Lower leg skin (tissue), 4 donors: Measurements from ENCODE around the gene DHCR7. TPM values are rescaled to one million over a fixed set of nuclear protein-coding genes. Genes with fewer than 3 reads are reported as not detected.

Experiments
- DNase-seq, 2 donors: peaks; one replicate each; pipeline ENCODE4 v3.0.0-alpha.2; 2019; ENCODE audit warnings: low spot score in 2 of 2
- H3K4me3 ChIP-seq: fragments of 200-600 bp; sonication (generic); 2 replicates; pipeline ENCODE4 v1.5.1; 2017; ENCODE audit warnings: mild to moderate bottlenecking, low read depth; ENCODE audit not compliant: poor library complexity, severe bottlenecking
- POLR2A ChIP-seq, 2 donors: fragments of 450-650 bp; IDR thresholded peaks; one replicate each; pipeline ENCODE4 v1.6.1; 2016 to 2017; ENCODE audit warnings: antibody characterized with exemption in 2 of 2, mild to moderate bottlenecking in 1 of 2, moderate library complexity in 1 of 2
- WGBS, 2 donors: methylation state at CpG; one replicate each; pipeline ENCODE4 v1.1.5; 2018; 5-methylcytosine and 5-hydroxymethylcytosine counted together
- intact Hi-C: fragments of 100-400 bp; cut with DNase I; formaldehyde crosslinking; loops from one replicate; pipeline ENCODE4 v1.15.0; 2023; ENCODE audit warnings: low total_unique reads
- total RNA-seq, 4 donors: library from RNA; depleted of rRNA; stranded (reverse); fragments of >200 nt; gene quantifications; one replicate each; pipeline ENCODE4 v1.1.0, GENCODE V29; 2016
- TF ChIP-seq, protein P1 (sequence below), 3 donors: fragments of 450-650 bp; IDR thresholded peaks; one replicate each; pipeline ENCODE4 v1.5.1; 2016; ENCODE audit warnings: antibody characterized with exemption in 3 of 3, mild to moderate bottlenecking in 3 of 3, moderate library complexity in 2 of 3

The DHCR7 gene
- total RNA-seq, 4 donors from 2014 or later, result 45.2 to 142 (median 89.0) TPM

DNA sequence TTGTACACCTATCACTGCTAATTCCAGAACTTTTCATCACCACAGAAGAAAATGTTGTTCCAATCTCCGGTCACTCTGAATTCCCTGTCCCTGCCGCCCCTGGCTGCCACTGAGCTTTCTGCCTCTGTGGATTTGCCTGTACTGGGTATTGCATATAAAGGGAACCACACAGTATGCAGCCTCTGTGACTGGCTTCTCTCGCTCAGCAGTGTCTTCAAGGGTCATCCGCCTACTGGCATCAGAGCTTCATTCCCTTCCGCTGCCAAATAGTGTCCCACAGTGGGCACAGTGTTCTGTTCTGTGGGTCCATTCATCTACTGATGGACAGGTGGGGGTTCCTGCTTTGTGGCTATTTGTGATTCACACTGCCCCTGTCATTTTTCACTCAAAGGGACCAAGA lies 5.3 kb downstream of the DHCR7 start:
- no peak for DNase-seq
- intact Hi-C loops, result no loop called here
- no peak overlapping the region for H3K4me3 ChIP-seq
- TF ChIP-seq, protein P1, sequence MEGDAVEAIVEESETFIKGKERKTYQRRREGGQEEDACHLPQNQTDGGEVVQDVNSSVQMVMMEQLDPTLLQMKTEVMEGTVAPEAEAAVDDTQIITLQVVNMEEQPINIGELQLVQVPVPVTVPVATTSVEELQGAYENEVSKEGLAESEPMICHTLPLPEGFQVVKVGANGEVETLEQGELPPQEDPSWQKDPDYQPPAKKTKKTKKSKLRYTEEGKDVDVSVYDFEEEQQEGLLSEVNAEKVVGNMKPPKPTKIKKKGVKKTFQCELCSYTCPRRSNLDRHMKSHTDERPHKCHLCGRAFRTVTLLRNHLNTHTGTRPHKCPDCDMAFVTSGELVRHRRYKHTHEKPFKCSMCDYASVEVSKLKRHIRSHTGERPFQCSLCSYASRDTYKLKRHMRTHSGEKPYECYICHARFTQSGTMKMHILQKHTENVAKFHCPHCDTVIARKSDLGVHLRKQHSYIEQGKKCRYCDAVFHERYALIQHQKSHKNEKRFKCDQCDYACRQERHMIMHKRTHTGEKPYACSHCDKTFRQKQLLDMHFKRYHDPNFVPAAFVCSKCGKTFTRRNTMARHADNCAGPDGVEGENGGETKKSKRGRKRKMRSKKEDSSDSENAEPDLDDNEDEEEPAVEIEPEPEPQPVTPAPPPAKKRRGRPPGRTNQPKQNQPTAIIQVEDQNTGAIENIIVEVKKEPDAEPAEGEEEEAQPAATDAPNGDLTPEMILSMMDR (IDR thresholded peaks at IDR 0.05), result no peak
- TF ChIP-seq POLR2A (IDR thresholded peaks at IDR 0.05), result no peak
- 94 to 98% methylated on average over 5 of the region's 5 CpGs for WGBS, 2 donors

DNA sequence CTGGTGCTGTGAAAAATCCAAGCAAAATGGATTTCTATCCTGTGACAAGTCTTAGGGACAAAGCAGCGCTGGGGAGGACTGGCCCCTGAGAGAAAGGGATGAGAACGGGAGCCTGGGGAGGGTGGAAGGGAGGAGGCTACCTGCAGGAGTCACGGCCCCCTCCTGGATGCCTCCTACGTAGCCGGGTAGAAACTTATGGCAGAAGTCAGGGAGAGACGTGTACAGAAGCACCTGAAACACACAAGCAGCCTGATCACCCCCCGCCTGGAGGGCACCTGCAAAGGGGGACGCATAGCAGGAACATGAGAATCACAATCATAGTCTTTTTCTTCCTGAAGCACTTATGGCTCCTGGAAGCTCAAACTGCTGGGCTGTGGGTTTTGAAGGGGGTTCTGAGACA lies 6.1 kb downstream of the DHCR7 start:
- DNase-seq, result no peak
- intact Hi-C loops, result no loop called here
- H3K4me3 ChIP-seq, result no peak overlapping the region
- 92% methylated on average over 8 of the region's 8 CpGs for WGBS, 2 donors
- TF ChIP-seq, protein P1 (IDR thresholded peaks at IDR 0.05), result no peak
- TF ChIP-seq POLR2A (IDR thresholded peaks at IDR 0.05), result no peak

DNA sequence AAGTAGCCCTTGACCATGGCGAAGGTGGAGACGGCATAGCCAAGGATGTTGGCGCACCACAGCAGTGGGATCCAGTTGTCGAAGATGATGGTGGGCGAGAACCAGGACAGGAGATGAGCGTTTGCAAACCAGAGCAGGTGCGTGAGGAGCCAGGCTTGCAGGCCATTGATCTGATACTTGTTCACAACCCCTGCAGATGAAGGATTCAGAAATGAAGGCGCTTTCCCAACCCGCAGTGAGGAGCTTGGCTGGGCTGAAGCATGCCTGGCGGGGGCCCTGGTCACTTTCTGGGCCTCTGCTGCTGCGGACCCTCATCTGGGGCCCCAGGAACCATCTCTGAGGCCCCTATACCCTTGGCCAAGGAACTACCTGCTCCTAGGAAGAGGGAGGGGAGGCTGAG lies 6.9 kb downstream of the DHCR7 start:
- TF ChIP-seq, protein P1 (IDR thresholded peaks at IDR 0.05), result no peak
- TF ChIP-seq POLR2A (IDR thresholded peaks at IDR 0.05), result no peak
- no peak for DNase-seq
- H3K4me3 ChIP-seq, result no peak overlapping the region
- intact Hi-C loops, result no loop called here
- 94% methylated on average over 10 to 11 of the region's 11 CpGs for WGBS, 2 donors

DNA sequence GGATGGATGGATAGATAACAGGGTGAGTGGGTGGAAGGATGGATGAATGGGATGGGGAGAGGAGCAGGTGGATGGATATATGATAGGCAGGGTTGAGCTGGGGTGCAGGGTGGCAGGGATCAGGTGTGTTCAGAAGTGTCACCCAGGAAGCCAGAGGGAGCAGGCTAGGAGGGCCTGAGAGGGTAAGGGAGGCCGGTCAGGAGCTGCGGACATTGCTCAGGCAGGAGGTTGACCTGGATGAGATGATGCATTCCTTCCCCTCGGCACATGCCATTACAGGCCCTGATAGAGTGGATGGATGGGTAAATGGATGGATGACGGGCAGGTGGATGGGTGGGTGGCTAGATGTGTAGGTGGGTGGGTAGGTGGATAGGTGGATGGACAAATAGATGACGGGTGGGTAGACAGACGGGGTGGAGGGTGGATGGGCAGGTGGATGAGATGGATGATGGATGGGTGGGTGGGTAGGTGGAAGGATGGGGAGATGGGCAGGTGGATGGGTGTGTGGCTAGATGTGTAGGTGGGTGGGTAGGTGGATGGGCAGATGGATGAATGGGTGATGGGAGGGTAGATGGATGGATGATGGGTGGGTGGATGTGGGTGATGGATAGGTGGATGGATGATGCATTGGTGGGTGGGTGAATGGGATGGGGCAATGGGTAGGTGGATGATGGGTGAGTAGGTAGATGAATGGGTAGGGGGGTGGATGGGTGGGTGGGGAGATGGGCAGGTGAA lies 8.0 kb downstream of the DHCR7 start:
- no peak for TF ChIP-seq POLR2A (IDR thresholded peaks at IDR 0.05)
- TF ChIP-seq, protein P1 (IDR thresholded peaks at IDR 0.05), result no peak
- DNase-seq, result no peak
- intact Hi-C loops, result no loop called here
- WGBS, 2 donors, result 93 to 95% methylated on average over 6 of the region's 6 CpGs
- no peak overlapping the region for H3K4me3 ChIP-seq

DNA sequence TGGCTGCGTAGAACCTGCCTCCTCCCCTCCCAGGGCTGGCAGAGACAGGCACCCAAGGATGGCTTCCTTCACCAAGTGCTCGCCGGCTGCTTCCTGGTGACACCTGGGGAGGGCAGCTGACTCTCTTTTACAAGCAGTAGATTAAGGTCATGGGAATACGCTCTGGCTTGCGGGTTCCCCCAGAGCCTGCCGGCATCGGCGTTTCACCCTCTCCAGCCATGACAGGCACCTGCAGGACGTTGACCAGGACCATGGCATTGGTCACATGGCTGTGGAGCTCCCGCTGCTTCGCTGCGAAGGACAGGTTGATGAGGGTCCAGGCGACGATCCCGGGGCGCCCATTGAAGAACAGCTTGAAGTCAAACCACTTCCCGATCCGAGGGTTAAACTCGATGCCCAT lies 9.5 kb downstream of the DHCR7 start:
- intact Hi-C loops, result no loop called here
- no peak for DNase-seq
- WGBS, 2 donors, result 93 to 95% methylated on average over 18 to 19 of the region's 19 CpGs
- H3K4me3 ChIP-seq, result no peak overlapping the region
- TF ChIP-seq, protein P1 (IDR thresholded peaks at IDR 0.05), result no peak
- TF ChIP-seq POLR2A (IDR thresholded peaks at IDR 0.05), result no peak

DNA sequence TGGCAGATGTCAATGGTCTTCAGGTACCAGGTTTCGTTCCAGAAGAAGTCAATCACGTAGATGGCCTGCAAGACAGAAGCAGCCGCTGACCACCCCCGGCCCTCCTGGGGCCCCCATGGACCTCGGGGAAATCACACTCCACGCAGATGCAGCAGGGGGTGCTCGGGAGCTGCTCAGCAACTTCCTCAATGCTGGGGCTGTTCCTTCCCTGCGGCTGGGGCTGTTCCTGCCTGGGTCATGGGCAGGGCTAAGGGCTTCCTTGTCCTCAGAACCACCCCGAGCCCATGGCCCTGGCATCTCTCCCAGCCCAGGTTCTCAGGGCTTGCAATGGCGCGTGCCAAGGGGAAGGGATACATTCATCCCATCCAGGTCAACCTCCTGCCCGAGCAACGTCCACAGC lies 10.3 kb downstream of the DHCR7 start:
- TF ChIP-seq POLR2A (IDR thresholded peaks at IDR 0.05), result no peak
- TF ChIP-seq, protein P1 (IDR thresholded peaks at IDR 0.05), result no peak
- no peak for DNase-seq
- WGBS, 2 donors, result 77 to 78% methylated on average over 7 to 13 of the region's 13 CpGs
- no peak overlapping the region for H3K4me3 ChIP-seq
- intact Hi-C loops, result no loop called here
